ENCODE measurements around the gene RARA. TPM values are rescaled to one million over a fixed set of nuclear protein-coding genes. Genes with fewer than 3 reads are reported as not detected.

The RARA gene
- total RNA-seq, 1 experiment from 2014 or later, result 35.1 TPM

- Histone ChIP-seq H2AFZ (ENCODE audit: low read depth, low read length, poor library complexity, severe bottlenecking) (no peak within 1 kb of the TSS), H3K9ac (ENCODE audit: low read length) (peak within 1 kb of the TSS; percentile 100), H3K4me1 (ENCODE audit: control insufficient read depth in 1 of 2, insufficient read depth in 2 of 2, low read length in 2 of 2) (peaks cover 40 to 44% of the 10 kb centered on the region in 2 experiments), H4K20me1 (ENCODE audit: insufficient read depth) (peaks cover 3% of the 10 kb centered on the region; the same call in 1 of the 2 replicates), H3K27me3 (ENCODE audit: insufficient read depth, low read length) (no peaks in the 10 kb centered on the region), H3K36me3 (ENCODE audit: control insufficient read depth in 1 of 2, insufficient read depth in 2 of 2, low read length in 2 of 2) (peaks cover 12 to 26% of the 10 kb centered on the region in 2 experiments), H3K9me3 (ENCODE audit: control insufficient read depth in 1 of 2, insufficient read depth in 1 of 2, low read depth in 1 of 2, low read length in 2 of 2) (no peaks in the 10 kb centered on the region), H3K79me2 (ENCODE audit: insufficient read depth, low read length) (peaks cover 40% of the 10 kb centered on the region), H3K9me2 (ENCODE audit: insufficient read depth) (no peaks in the 10 kb centered on the region), H3K4me3 (replicated peaks in 1 of 2; ENCODE audit: low read depth in 1 of 2, low read length in 2 of 2) (peak within 1 kb of the TSS; percentile 96 to 100), H3K27ac (ENCODE audit: low read depth, low read length) (peak within 1 kb of the TSS; percentile 73), H3K4me2 (ENCODE audit: low read length) (peak within 1 kb of the TSS; percentile 95)
- ChIA-PET RAD21 (ENCODE audit: low non-redundant PET in 1 of 2, low total read pairs in 2 of 2, uncharacterized antibody in 2 of 2, unreplicated experiment in 2 of 2) (no interaction called here), CTCF (interaction anchor here (1.2 kb wide), 1 partner anchor 67 kb away, joined by 3 read pairs; no protein-coding TSS in a partner anchor), POLR2A (interaction anchor here (0.6 to 1.1 kb wide), 2 partner anchors 69 to 335 kb away, joined by 3 to 4 read pairs; no protein-coding TSS in a partner anchor)
- BruUV-seq (replicated peaks), result TSS peak; percentile 68
- intact Hi-C loops (cut with micrococcal nuclease), result no loop called here
- peak; percentile 99 for DNase-seq (ENCODE audit: low read depth, low spot score)
- TF ChIP-seq POLR2AphosphoS5 (IDR thresholded peaks at IDR 0.05; ENCODE audit: low read depth, low read length) (peak; percentile 85), JUND (IDR thresholded peaks at IDR 0.05) (no peak), CTCF (IDR thresholded peaks at IDR 0.05 in 2 of 3, conservative IDR thresholded peaks at IDR 0.05 in 1 of 3; ENCODE audit: borderline replicate concordance in 1 of 3, insufficient read depth in 1 of 3, low read depth in 2 of 3, low read length in 2 of 3) (no peak), POLR2A (IDR thresholded peaks at IDR 0.05; ENCODE audit: borderline replicate concordance, extremely low read depth, insufficient read depth, insufficient read length) (peak; percentile 90), EZH2 (IDR thresholded peaks at IDR 0.05) (no peak), CBX3 (IDR thresholded peaks at IDR 0.05; ENCODE audit: low read depth) (peak; percentile 35; the same call in 1 of the 2 replicates), SP1 (IDR thresholded peaks at IDR 0.05; ENCODE audit: low read depth) (peak; percentile 95), EZH2phosphoT487 (IDR thresholded peaks at IDR 0.05; ENCODE audit: borderline replicate concordance) (no peak), SRF (IDR thresholded peaks at IDR 0.05; ENCODE audit: low read depth) (peak; percentile 66; the same call in 1 of the 2 replicates), MAX (IDR thresholded peaks at IDR 0.05) (peak; percentile 76), ZFX (IDR thresholded peaks at IDR 0.05) (peak; percentile 48; the same call in 1 of the 2 replicates), SIN3A (IDR thresholded peaks at IDR 0.05; ENCODE audit: low read depth) (peak; percentile 99), ZBTB33 (IDR thresholded peaks at IDR 0.05; ENCODE audit: extremely low read depth, insufficient replicate concordance, low read length) (peak; percentile 85), YY1 (IDR thresholded peaks at IDR 0.05; ENCODE audit: extremely low read depth, insufficient replicate concordance, low read depth, low read length) (no peak)
- ATAC-seq, result peak; percentile 86
Measured at GRCh38 chr17:40287494-40288369, 21.2 kb upstream of the RARA start, which contains the start of gene CDC6. TSS of gene CDC6 (plus strand) at chr17:40287879. CDS start at chr17:40289421, 1,542 bp downstream.

Measured in HCT116 (cell line).